Endothelial cell of umbilical vein (primary cell): Measurements from ENCODE around the gene PRR5. TPM values are rescaled to one million over a fixed set of nuclear protein-coding genes. Genes with fewer than 3 reads are reported as not detected.
"Not testable (repeated sequence)": the region's sequence is repeated elsewhere in the genome, so short reads cannot be mapped to it uniquely, and the experiment has no call there.

ENCODE experiments used
- BruUV-seq: library from RNA; stranded (reverse); fragments of 400-500 nt; replicated peaks from 2 replicates; lab custom pipeline; 2021; lab: Mats Ljungman, UMichigan
- CTCF ChIA-PET: fragments of 300-600, 350-600 bp; sonication (Branson Sonifier 250); formaldehyde crosslinking; loops from one replicate; lab custom pipeline; 2021; ENCODE audit warnings: antibody characterized with exemption, inconsistent platforms; lab: Charles Lee
- POLR2A ChIA-PET: fragments of 300-600, 350-600 bp; sonication (Branson Sonifier 250); formaldehyde crosslinking; loops from one replicate; lab custom pipeline; 2021; ENCODE audit warnings: antibody characterized with exemption, inconsistent platforms; lab: Charles Lee
- DNase-seq: peaks from one replicate; pipeline ENCODE4 v3.0.0-alpha.2; 2011; ENCODE audit warnings: low read depth, low spot score
- FAIRE-seq: peaks from 2 replicates; lab custom pipeline; 2011; peaks lifted over from hg19 to GRCh38; lab: Jason Lieb, UNC
- H2AFZ ChIP-seq: 2 replicates; pipeline ENCODE4 v1.6.0; 2012; ENCODE audit warnings: low read depth, low read length, control low read depth, inconsistent platforms
- H3K27ac ChIP-seq: 2 replicates; pipeline ENCODE4 v1.5.1; 2011; ENCODE audit warnings: low read depth, mild to moderate bottlenecking, control low read depth, low read length, moderate library complexity; ENCODE audit not compliant: insufficient read depth
- H3K27me3 ChIP-seq, 2 experiments: 2 replicates each; pipeline versions ENCODE4 v1.6.0 to v1.6.1; 2011; ENCODE audit warnings: low read length in 2 of 2, mixed read lengths in 1 of 2; ENCODE audit not compliant: control insufficient read depth in 2 of 2, insufficient read depth in 2 of 2
- H3K36me3 ChIP-seq, 2 experiments: 2 replicates in 1 of 2; 3 replicates in 1 of 2; pipeline ENCODE4 v1.5.1; 2011; ENCODE audit warnings: low read length in 2 of 2, mild to moderate bottlenecking in 1 of 2, moderate library complexity in 1 of 2; ENCODE audit not compliant: control insufficient read depth in 2 of 2, insufficient read depth in 2 of 2; ENCODE audit errors: extremely low read depth in 1 of 2
- H3K4me1 ChIP-seq: 3 replicates; pipeline ENCODE4 v1.5.1; 2011; ENCODE audit warnings: mild to moderate bottlenecking, low read length; ENCODE audit not compliant: control insufficient read depth, insufficient read depth; ENCODE audit errors: extremely low read depth
- H3K4me2 ChIP-seq: 2 replicates; pipeline ENCODE4 v1.6.1; 2011; ENCODE audit warnings: low read length, control low read depth, mixed read lengths; ENCODE audit not compliant: insufficient read depth
- H3K4me3 ChIP-seq, 3 experiments: fragments of 200-600 bp in 1 of 3; sonication (generic), shearing (Covaris generic) in 1 of 3; replicated peaks in 1 of 3; 2 replicates each; pipeline ENCODE4 v1.5.1; 2011 to 2016; ENCODE audit warnings: control low read depth in 3 of 3, low read length in 3 of 3, mild to moderate bottlenecking in 2 of 3, inconsistent platforms in 1 of 3, low read depth in 1 of 3, moderate library complexity in 1 of 3; ENCODE audit not compliant: insufficient read depth in 1 of 3
- H3K79me2 ChIP-seq: 2 replicates; pipeline ENCODE4 v1.6.0; 2012; ENCODE audit warnings: low read length, inconsistent platforms; ENCODE audit not compliant: control insufficient read depth, insufficient read depth
- H3K9ac ChIP-seq: replicated peaks from 2 replicates; pipeline ENCODE3; 2011; ENCODE audit warnings: low read length, control low read depth; ENCODE audit not compliant: insufficient read depth; ENCODE audit errors: extremely low read depth
- H3K9me1 ChIP-seq: replicated peaks from 3 replicates; pipeline ENCODE4 v1.6.0; 2011; ENCODE audit warnings: mild to moderate bottlenecking, low read length; ENCODE audit not compliant: control insufficient read depth, insufficient read depth; ENCODE audit errors: extremely low read depth
- H3K9me3 ChIP-seq: replicated peaks from 2 replicates; pipeline ENCODE4 v1.5.1; 2012; ENCODE audit warnings: low read length, inconsistent platforms; ENCODE audit not compliant: control insufficient read depth, insufficient read depth
- H4K20me1 ChIP-seq: replicated peaks from 2 replicates; pipeline ENCODE3; 2011; ENCODE audit warnings: mild to moderate bottlenecking, low read length; ENCODE audit not compliant: control insufficient read depth, insufficient read depth; ENCODE audit errors: extremely low read depth
- EZH2 ChIP-seq: IDR thresholded peaks from 2 replicates; pipeline ENCODE4 v1.6.1; 2012; ENCODE audit warnings: borderline replicate concordance, low read depth, mild to moderate bottlenecking, moderate library complexity, low read length, inconsistent platforms; ENCODE audit not compliant: severe bottlenecking
- FOS ChIP-seq: IDR thresholded peaks from 2 replicates; pipeline ENCODE4 v1.6.1; 2011; ENCODE audit warnings: mild to moderate bottlenecking, low read length, moderate library complexity, borderline replicate concordance; ENCODE audit not compliant: insufficient read depth
- GATA2 ChIP-seq: IDR thresholded peaks from 2 replicates; pipeline ENCODE4 v1.7.0; 2011; ENCODE audit warnings: low read depth, mild to moderate bottlenecking, moderate library complexity, mixed read lengths, low read length; ENCODE audit not compliant: insufficient read length, insufficient read depth
- JUN ChIP-seq: IDR thresholded peaks from 2 replicates; pipeline ENCODE4 v1.6.1; 2011; ENCODE audit warnings: borderline replicate concordance, low read depth; ENCODE audit not compliant: insufficient read length, insufficient read depth
- MYC ChIP-seq: IDR thresholded peaks from one replicate; pipeline ENCODE4 v1.6.1; 2011; ENCODE audit warnings: mild to moderate bottlenecking, low read depth, low read length
- POLR2A ChIP-seq: IDR thresholded peaks from 2 replicates; pipeline ENCODE4 v1.6.1; 2012; ENCODE audit warnings: low read depth, mild to moderate bottlenecking, control low read depth, low read length
- POLR2AphosphoS5 ChIP-seq: IDR thresholded peaks from 2 replicates; pipeline ENCODE4 v1.6.1; 2012; ENCODE audit warnings: low read depth, mild to moderate bottlenecking, control low read depth, low read length, moderate library complexity; ENCODE audit not compliant: insufficient read depth
- dilution Hi-C: fragments of 300-500 bp; cut with MboI; formaldehyde crosslinking; loops from one replicate; pipeline ENCODE4 v1.15.0; 2019; ENCODE audit warnings: low sequenced_read_pairs; ENCODE audit not compliant: extremely low pct_ligation_motif_present
- intact Hi-C: fragments of 100-400 bp; cut with micrococcal nuclease; formaldehyde crosslinking; loops from one replicate; pipeline ENCODE4 v1.10.0; 2022
- polyA plus RNA-seq, 4 experiments: library from polyadenylated mRNA; depleted of rRNA in 3 of 4; stranded (reverse) in 3 of 4; unstranded in 1 of 4; fragments of >200 nt; gene quantifications; 2 replicates each; pipeline versions ENCODE4 v1.2.1 to v1.2.3, GENCODE V29; 2011 to 2012; ENCODE audit warnings: missing spikeins in 1 of 4
- total RNA-seq: library from RNA; stranded (reverse); gene quantifications from 2 replicates; pipeline ENCODE4 v1.2.3, GENCODE V29; 2021
- TF ChIP-seq, protein P1 (sequence below), 2 donors: IDR thresholded peaks; 1 replicate in 1 of 2; 2 replicates in 1 of 2; pipeline ENCODE4 v1.5.1; 2011; ENCODE audit warnings: low read length in 2 of 2, mild to moderate bottlenecking in 2 of 2, moderate library complexity in 2 of 2, control low read depth in 1 of 2, inconsistent platforms in 1 of 2, low read depth in 1 of 2; ENCODE audit not compliant: insufficient read depth in 1 of 2; ENCODE audit errors: extremely low read depth in 1 of 2
- TF ChIP-seq, protein P2 (sequence below): IDR thresholded peaks from 2 replicates; pipeline ENCODE4 v1.6.1; 2011; ENCODE audit not compliant: insufficient read depth, insufficient read length

Gene PRR5
- total and polyA plus RNA-seq, 2 donors (not counting 3 experiments of a cell fraction or from before 2014, with no cell fraction given): 4.3 to 9.0 TPM

DNA sequence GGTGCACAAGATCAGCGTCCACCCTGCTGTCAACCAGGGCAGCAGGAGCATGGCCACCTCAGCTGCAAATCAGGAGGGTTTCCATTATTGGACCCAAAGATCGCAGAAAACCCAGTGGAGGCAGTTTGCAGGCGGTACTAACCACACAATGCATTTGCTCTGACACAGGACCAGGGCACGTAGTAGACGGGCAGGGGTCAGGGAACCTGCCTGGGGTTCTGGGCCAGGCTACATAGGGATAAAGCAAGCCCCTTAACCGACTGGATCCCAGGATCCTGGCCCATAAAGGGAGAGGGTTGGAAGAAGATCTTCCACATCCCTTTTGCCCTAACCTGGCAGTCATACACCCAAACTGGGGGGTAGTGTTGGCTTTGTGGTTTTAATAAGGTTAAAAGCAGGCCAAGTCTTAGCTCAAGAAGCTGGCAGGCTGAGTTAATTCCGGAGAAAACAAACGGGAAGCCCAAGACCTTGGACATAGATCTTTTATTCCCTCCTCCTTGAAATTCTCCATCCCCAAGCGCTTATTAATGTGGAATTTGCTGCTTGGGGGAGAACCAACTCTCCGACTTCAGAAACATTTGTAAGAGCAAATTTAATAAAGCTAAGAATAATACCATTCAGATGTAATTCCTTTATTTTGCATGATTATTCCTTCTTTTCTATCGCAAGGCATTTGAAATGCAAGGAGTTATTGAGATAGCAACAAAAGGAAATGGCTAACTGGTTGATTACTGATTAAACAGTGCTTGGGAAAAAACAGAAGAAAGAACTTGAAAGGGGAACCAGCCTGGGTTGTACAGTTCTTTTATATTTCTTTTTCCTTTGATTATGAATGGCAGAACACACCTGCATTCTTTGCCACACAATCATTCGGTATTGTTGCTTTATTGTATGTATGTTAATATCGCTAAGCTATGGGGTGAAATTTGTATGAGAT, 44.1 kb downstream of the PRR5 start:
- Histone ChIP-seq H3K4me2 (no peak overlapping the region), H3K4me1 (no peaks in the 10 kb centered on the region), H3K79me2 (no peaks in the 10 kb centered on the region), H3K27me3 (peaks cover 11 to 12% of the 10 kb centered on the region in 2 experiments), H4K20me1 (no peaks in the 10 kb centered on the region), H2AFZ (no peak overlapping the region), H3K36me3 (no peaks in the 10 kb centered on the region), H3K9me1 (no peaks in the 10 kb centered on the region), H3K9me3 (no peaks in the 10 kb centered on the region), H3K4me3 (no peak overlapping the region), H3K9ac (no peak overlapping the region), H3K27ac (no peak overlapping the region)
- ChIA-PET POLR2A (no interaction called here), CTCF (interaction anchor here (1.5 kb wide), 1 partner anchor 11 kb away, joined by 3 read pairs; no protein-coding TSS in a partner anchor)
- no peak for TF ChIP-seq GATA2
- no peak for TF ChIP-seq FOS
- no peak for TF ChIP-seq JUN
- TF ChIP-seq, protein P1, sequence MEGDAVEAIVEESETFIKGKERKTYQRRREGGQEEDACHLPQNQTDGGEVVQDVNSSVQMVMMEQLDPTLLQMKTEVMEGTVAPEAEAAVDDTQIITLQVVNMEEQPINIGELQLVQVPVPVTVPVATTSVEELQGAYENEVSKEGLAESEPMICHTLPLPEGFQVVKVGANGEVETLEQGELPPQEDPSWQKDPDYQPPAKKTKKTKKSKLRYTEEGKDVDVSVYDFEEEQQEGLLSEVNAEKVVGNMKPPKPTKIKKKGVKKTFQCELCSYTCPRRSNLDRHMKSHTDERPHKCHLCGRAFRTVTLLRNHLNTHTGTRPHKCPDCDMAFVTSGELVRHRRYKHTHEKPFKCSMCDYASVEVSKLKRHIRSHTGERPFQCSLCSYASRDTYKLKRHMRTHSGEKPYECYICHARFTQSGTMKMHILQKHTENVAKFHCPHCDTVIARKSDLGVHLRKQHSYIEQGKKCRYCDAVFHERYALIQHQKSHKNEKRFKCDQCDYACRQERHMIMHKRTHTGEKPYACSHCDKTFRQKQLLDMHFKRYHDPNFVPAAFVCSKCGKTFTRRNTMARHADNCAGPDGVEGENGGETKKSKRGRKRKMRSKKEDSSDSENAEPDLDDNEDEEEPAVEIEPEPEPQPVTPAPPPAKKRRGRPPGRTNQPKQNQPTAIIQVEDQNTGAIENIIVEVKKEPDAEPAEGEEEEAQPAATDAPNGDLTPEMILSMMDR (IDR thresholded peaks at IDR 0.05; ENCODE audit: extremely low read depth in 1 of 2, insufficient read depth in 1 of 2, low read depth in 1 of 2, low read length in 2 of 2): no peak
- no peak for TF ChIP-seq POLR2A
- TF ChIP-seq, protein P2, sequence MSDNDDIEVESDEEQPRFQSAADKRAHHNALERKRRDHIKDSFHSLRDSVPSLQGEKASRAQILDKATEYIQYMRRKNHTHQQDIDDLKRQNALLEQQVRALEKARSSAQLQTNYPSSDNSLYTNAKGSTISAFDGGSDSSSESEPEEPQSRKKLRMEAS: no peak
- no peak for TF ChIP-seq MYC
- no peak for TF ChIP-seq EZH2
- TF ChIP-seq POLR2AphosphoS5: no peak
- dilution Hi-C loops: no loop called here
- no TSS peak for BruUV-seq
- DNase-seq: no peak
- intact Hi-C loops: no loop called here
- FAIRE-seq: no peak

DNA sequence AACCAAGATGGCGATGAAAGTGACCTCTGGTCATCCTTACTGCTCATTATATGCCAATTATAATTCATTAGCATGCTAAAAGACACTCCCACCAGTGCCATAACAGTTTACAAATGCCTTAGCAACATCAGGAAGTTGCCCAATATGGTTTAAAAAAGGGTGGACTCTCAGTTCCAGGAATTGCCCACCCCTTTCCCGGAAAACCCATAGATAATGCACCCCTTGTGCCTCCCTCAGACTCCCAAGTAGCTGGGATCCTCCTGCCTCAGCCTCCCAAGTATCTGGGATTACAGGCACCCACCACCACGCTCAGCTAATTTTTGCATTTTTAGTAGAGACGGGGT, 45.8 kb downstream of the PRR5 start:
- H3K79me2 ChIP-seq, H3K4me2 ChIP-seq, H4K20me1 ChIP-seq, H3K9me1 ChIP-seq, intact Hi-C loops, H3K36me3 ChIP-seq, POLR2A ChIA-PET, H3K9ac ChIP-seq, H3K27ac ChIP-seq, H3K4me1 ChIP-seq, H3K9me3 ChIP-seq, DNase-seq, BruUV-seq, H2AFZ ChIP-seq, dilution Hi-C loops, H3K4me3 ChIP-seq, FAIRE-seq: not testable (repeated sequence)
- H3K27me3 ChIP-seq: peaks cover 15 to 17% of the 10 kb centered on the region in 2 experiments
- CTCF ChIA-PET: interaction anchor here (1.5 kb wide), 1 partner anchor 12 kb away, joined by 3 read pairs; no protein-coding TSS in a partner anchor
